Keratinocyte (primary cell): Measurements from ENCODE around the gene PTGES.

Experiments
- EZH2 ChIP-seq: IDR thresholded peaks from one replicate; pipeline ENCODE4 v1.6.1; 2012; ENCODE audit warnings: inconsistent platforms, mild to moderate bottlenecking, low read length, moderate library complexity
- TF ChIP-seq, protein P1 (sequence below), 3 experiments: IDR thresholded peaks in 1 of 3; conservative IDR thresholded peaks in 1 of 3; optimal IDR thresholded peaks in 1 of 3; 2 replicates in 2 of 3; 3 replicates in 1 of 3; pipeline versions ENCODE3 to v1.5.1; 2011; ENCODE audit warnings: low read length in 3 of 3, mild to moderate bottlenecking in 3 of 3, moderate library complexity in 2 of 3, control low read depth in 1 of 3, inconsistent platforms in 1 of 3; ENCODE audit not compliant: insufficient read depth in 2 of 3; ENCODE audit errors: extremely low read depth in 1 of 3

DNA sequence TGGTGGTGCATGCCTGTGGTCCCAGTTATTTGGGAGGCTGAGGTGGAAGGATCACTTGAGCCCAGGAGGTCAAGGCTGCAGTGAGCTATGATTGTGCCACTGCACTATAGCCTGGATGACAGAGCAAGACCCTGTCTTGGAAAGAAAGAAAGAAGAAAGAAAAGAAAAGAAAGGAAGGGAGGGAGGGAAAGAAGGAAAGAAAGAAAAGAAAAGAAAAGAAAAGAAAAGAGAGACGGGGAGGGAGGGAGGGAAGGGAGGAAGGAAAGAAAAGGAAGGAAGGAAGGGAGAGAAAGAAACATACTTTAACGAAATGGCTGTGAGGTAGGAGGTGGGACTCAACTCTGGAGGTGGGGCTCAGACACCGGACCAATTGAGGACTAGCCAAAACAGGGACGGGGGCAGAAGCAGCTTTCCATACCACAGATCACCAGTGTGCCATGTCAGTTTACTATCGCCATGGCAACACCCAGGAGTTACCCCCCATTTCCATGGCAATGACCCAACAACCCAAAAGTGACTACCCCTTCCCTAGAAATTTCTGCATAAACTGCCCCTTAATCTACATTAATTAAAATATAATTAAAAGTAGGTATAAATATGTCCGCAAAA, 21.3 kb downstream of the PTGES start:
- TF ChIP-seq, protein P1, sequence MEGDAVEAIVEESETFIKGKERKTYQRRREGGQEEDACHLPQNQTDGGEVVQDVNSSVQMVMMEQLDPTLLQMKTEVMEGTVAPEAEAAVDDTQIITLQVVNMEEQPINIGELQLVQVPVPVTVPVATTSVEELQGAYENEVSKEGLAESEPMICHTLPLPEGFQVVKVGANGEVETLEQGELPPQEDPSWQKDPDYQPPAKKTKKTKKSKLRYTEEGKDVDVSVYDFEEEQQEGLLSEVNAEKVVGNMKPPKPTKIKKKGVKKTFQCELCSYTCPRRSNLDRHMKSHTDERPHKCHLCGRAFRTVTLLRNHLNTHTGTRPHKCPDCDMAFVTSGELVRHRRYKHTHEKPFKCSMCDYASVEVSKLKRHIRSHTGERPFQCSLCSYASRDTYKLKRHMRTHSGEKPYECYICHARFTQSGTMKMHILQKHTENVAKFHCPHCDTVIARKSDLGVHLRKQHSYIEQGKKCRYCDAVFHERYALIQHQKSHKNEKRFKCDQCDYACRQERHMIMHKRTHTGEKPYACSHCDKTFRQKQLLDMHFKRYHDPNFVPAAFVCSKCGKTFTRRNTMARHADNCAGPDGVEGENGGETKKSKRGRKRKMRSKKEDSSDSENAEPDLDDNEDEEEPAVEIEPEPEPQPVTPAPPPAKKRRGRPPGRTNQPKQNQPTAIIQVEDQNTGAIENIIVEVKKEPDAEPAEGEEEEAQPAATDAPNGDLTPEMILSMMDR (optimal IDR thresholded peaks at IDR 0.05 in 1 of 3, IDR thresholded peaks at IDR 0.05 in 1 of 3, conservative IDR thresholded peaks at IDR 0.05 in 1 of 3; ENCODE audit: extremely low read depth in 1 of 3, insufficient read depth in 2 of 3, low read length in 3 of 3): no peak
- TF ChIP-seq EZH2: no peak
